ENCODE data around the gene UBB. TPM values are rescaled to one million over a fixed set of nuclear protein-coding genes. Genes with fewer than 3 reads are reported as not detected.

The UBB gene
- total and polyA plus RNA-seq, 9 of the 15 experiments (the other 6 are each of a cell fraction or from before 2014, with no cell fraction given) = 1,069 to 4,143 (median 1,696) TPM

DNA sequence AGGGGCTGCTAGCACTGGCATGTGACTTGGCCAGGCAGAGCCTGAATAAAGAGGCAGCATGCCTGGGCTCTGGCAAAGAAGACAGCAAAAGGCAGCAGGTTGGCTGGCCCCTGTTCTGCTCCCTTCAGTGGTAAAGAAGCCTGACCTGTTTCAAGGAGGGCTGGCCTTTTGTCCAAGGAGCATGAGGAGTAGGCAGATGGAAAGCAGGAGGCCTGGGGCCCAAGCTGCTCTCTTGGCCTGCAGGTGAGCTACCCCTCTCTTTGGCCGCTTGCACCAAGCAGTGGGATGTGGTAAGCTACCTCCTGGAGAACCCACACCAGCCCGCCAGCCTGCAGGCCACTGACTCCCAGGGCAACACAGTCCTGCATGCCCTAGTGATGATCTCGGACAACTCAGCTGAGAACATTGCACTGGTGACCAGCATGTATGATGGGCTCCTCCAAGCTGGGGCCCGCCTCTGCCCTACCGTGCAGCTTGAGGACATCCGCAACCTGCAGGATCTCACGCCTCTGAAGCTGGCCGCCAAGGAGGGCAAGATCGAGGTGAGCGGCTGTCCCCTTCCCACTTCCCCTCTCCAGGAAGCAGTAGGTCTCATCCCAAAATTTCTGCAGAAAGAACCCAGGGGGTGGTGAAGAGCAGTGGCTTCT lies 42.5 kb downstream of the UBB start (continued):
- TF ChIP-seq, protein P1, sequence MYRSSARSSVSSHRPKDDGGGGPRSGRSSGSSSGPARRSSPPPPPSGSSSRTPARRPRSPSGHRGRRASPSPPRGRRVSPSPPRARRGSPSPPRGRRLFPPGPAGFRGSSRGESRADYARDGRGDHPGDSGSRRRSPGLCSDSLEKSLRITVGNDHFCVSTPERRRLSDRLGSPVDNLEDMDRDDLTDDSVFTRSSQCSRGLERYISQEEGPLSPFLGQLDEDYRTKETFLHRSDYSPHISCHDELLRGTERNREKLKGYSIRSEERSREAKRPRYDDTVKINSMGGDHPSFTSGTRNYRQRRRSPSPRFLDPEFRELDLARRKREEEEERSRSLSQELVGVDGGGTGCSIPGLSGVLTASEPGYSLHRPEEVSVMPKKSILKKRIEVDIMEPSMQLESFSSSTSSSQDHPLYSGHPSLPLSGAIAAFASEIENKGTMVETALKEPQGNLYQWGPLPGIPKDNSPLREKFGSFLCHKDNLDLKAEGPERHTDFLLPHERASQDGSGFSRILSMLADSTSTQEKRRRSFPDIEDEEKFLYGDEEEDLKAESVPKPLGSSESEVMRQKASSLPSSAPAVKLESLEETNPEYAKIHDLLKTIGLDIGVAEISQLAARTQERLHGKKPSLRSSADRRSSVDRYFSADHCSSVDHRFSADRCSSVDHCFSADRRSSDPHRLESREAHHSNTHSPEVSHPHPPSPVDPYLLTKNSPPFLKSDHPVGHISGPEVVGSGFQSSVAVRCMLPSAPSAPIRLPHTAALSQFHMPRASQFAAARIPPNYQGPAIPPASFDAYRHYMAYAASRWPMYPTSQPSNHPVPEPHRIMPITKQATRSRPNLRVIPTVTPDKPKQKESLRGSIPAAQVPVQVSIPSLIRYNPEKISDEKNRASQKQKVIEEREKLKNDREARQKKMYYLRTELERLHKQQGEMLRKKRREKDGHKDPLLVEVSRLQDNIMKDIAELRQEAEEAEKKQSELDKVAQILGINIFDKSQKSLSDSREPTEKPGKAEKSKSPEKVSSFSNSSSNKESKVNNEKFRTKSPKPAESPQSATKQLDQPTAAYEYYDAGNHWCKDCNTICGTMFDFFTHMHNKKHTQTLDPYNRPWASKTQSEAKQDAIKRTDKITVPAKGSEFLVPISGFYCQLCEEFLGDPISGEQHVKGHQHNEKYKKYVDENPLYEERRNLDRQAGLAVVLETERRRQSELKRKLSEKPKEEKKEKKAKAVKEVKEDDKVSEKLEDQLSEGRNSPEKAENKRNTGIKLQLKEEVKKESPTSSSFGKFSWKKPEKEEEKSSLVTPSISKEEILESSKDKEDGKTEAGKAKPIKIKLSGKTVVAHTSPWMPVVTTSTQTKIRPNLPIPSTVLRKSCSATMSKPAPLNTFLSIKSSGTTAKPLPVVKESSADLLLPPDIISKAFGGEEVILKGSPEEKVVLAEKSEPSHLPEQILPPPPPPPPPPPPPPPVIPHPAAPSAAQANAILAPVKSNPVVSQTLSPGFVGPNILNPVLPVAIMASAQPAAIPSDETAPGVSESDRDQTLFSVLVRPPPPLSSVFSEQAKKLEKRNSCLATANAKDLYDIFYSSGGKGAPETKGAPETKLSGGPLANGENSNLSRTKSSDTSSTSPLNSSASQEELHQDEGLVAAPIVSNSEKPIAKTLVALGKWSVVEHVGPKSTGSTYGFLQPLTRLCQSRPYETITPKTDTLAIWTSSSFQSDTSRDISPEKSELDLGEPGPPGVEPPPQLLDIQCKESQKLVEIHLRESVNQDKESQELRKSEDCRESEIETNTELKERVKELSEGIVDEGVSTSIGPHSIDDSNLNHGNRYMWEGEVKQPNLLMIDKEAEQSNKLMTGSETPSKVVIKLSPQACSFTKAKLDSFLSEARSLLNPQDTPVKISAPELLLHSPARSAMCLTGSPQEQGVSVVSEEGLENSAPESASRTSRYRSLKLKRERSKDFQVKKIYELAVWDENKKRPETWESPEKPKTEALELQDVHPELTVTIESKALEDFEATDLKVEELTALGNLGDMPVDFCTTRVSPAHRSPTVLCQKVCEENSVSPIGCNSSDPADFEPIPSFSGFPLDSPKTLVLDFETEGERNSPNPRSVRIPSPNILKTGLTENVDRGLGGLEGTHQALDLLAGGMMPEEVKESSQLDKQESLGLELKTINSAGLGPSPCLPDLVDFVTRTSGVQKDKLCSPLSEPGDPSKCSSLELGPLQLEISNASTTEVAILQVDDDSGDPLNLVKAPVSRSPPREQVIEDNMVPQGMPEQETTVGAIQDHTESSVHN (IDR thresholded peaks at IDR 0.05; ENCODE audit: borderline replicate concordance in 1 of 2, low read depth in 1 of 2) = no peak
- peak; percentile 24; the same call in 1 of the 2 replicates for TF ChIP-seq POLR2G (IDR thresholded peaks at IDR 0.05; ENCODE audit: low read depth, low read length)
- TF ChIP-seq ZNF146 (CRISPR knock-in tag; IDR thresholded peaks at IDR 0.05; ENCODE audit: unreplicated experiment) = no peak
- no peak for TF ChIP-seq ZFP1 (CRISPR knock-in tag; IDR thresholded peaks at IDR 0.05)
- TF ChIP-seq HDAC3 (IDR thresholded peaks at IDR 0.05; ENCODE audit: borderline replicate concordance, partially characterized antibody) = no peak
- TF ChIP-seq, protein P2, sequence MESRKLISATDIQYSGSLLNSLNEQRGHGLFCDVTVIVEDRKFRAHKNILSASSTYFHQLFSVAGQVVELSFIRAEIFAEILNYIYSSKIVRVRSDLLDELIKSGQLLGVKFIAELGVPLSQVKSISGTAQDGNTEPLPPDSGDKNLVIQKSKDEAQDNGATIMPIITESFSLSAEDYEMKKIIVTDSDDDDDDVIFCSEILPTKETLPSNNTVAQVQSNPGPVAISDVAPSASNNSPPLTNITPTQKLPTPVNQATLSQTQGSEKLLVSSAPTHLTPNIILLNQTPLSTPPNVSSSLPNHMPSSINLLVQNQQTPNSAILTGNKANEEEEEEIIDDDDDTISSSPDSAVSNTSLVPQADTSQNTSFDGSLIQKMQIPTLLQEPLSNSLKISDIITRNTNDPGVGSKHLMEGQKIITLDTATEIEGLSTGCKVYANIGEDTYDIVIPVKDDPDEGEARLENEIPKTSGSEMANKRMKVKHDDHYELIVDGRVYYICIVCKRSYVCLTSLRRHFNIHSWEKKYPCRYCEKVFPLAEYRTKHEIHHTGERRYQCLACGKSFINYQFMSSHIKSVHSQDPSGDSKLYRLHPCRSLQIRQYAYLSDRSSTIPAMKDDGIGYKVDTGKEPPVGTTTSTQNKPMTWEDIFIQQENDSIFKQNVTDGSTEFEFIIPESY (CRISPR knock-in tag; IDR thresholded peaks at IDR 0.05) = peak; percentile 50; the same call in 1 of the 2 replicates
- TF ChIP-seq LEF1 (IDR thresholded peaks at IDR 0.05) = no peak
- no peak for TF ChIP-seq ETV1 (tag; conservative IDR thresholded peaks at IDR 0.05; ENCODE audit: low read depth)

Measured in K562 (cell line).